Measurements from ENCODE around the gene APPL1.
"Not testable (repeated sequence)": the region's sequence is repeated elsewhere in the genome, so short reads cannot be mapped to it uniquely, and the experiment has no call there.

APPL1 gene

GRCh38 chr3:57274845-57275244, 47.3 kb downstream of the APPL1 start:
- DNase-seq, result no peak

GRCh38 chr3:57275393-57275792, 47.9 kb downstream of the APPL1 start:
- no peak for DNase-seq

DNA sequence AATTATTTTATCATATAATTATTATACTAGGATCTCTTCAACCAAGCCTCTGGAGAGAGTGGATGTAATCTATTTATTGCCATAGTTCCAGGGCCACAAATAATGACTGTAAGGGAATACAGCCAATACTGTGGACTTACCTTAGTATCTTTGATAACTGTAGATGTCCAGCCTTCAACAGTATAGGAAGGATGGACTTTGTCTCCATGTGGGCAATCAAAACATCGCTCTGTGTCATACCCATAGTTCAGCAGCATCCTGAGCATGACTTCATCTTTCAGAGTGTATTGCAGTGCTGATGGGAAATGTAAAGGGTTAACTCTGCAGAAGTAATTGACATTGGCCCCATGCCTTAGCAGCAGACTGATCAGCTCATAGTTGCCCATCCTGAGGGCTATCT, 50.7 kb downstream of the APPL1 start:
- no peak for DNase-seq

DNA sequence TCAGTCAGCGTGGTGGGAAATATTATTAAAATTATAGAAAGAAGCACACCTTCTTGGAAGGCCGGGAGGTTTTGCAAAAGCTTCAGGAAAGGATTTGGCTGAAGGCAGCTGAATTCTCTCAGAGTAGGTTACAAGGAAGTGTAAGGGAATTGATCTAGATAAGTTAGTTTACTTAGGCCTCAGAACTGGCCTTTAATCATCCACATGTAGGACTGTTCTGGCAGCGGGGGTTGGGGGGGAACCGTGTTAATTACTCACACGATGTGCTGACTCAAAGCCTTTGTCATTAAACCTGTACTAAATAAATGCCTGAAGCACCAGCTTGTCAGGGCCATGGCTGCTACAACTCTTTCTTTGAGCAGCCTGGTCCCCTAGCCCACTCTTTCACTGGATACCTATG, 52.2 kb downstream of the APPL1 start:
- DNase-seq, result no peak

- DNase-seq, result no peak
These were observed 54.2 kb downstream of the APPL1 start for GRCh38 chr3:57281715-57282114.

GRCh38 chr3:57283334-57283733, 55.8 kb downstream of the APPL1 start:
- no peak for DNase-seq

DNA sequence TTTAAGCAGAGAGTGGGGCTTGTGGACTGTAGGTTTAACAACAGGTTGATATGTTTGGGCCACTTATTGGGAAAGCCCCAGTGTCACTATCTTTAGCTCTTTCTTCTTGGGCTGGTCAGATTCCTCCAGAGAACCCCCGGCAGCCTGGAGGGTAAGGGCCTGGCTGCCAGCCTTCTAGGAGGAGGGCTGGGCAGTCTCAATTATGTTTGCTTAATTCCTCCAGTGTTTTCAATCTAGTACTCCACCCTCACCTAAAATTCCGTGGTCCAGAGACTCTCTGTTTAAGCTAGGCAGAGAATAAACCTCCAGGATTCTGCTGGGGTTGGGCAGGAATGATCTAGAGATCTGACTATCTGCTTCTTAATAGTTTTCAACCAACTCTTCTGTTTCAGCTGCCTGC, 59.7 kb downstream of the APPL1 start:
- no peak for DNase-seq

DNA sequence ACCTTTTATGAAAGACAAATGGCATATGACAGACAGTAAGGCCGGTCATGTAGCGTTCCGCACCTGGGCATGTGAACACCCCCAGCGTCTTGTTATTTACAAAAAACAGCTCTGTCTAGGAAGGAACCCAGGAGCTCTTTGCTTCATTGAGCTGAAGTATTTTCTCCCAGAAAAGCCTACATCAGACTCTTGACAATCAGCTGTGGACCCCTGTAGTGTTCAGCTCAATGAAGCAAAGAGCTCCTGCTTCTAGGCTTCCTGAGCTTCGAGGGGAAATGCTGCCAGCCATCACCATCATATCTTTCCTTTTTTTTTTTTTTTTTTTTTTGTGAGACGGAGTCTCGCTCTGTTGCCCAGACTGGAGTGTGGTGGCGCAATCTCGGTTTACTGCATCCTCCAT, 60.9 kb downstream of the APPL1 start:
- no peak for DNase-seq

DNA sequence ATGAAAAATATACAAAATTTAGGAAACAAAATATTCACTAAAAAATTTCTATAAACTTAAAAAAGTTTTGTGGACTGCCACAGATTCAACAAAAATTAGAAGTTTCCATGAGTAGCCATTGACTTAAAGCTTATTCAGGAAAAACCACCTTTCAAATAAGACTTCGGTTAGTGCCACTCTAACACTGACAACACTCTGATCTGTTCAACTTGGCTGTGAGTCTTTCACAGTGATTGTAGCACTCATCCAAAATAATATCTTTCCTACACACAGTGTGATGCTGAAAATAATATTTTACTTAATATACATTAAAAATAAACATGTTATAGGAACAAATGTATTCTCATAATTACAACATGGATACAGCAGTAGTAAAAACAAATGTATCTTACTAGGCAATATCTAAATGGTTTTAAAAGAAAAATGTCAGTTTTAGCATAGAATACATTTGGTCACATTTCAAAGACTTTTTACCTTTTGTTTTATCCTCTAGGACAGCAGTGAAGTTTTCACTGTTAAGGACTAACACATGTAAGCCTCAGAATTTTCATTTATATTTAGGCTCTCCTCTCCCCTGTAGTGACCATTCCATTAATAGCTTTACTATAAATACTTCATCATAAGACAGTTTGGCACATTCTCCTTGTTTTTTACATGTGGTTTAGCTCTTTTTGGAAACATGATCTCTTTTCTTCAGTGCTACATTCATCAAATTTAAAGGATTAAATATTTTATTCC, 64.8 kb downstream of the APPL1 start, which contains the start of gene ASB14:
Gene ASB14, minus strand, starts transcription at position 527 of the 738 bp plus-strand sequence. CDS start 652 bp downstream, outside the sequence.
- no peak for DNase-seq

DNA sequence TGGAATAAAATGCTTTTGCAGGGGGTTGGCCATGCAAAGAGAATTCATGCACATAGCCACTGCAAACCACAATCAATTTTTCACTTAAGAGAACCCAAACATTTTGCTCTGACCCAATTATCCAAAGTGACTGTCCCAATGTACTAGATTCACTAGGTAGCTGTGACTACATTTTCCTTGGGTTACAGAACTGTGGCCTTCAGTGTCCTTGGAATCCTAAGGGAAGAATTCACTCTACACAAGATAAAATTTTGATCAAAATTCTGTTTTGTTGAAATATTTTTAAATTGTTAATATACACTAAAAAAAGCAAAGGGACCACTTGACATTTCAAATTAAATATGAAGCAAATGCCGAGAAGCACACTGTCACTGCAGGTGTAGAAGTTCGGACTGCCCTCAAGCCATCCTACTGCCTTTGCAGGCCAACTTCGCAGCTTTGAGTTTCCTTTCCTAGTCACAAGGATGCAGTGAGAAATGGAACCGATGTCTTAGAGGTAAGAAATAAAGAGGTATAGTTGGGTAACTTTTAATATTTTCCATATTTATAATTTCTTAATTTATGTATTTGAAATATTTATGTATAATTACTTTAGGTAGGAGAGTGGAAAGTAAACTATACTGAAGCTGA, 65.5 kb downstream of the APPL1 start:
- DNase-seq, result no peak

GRCh38 chr3:57298041-57298440, 70.5 kb downstream of the APPL1 start:
- no peak for DNase-seq

GRCh38 chr3:57303520-57303919, 76.0 kb downstream of the APPL1 start:
- not testable (repeated sequence) for DNase-seq

- DNase-seq, result no peak
These were observed 82.3 kb downstream of the APPL1 start for GRCh38 chr3:57309769-57310360.

GRCh38 chr3:57314204-57314603, 86.7 kb downstream of the APPL1 start:
- no peak for DNase-seq

All from CD4-positive, alpha-beta T cell treated with Interleukin-10 for 1 hour (primary cell).